ENCODE measurements around the gene TUBGCP5. TPM values are rescaled to one million over a fixed set of nuclear protein-coding genes. Genes with fewer than 3 reads are reported as not detected.
A peak's percentile ranks its signal among the peaks of the same experiment; 100 is the strongest.
"Not testable (repeated sequence)": the region's sequence is repeated elsewhere in the genome, so short reads cannot be mapped to it uniquely, and the experiment has no call there.

The TUBGCP5 gene
- total RNA-seq, 1 donor from 2014 or later, result 27.1 TPM

- no peak for TF ChIP-seq CTCF (IDR thresholded peaks at IDR 0.05; ENCODE audit: unreplicated experiment)
- no peaks in the 10 kb centered on the region for H3K36me3 Mint-ChIP-seq
- H3K9me3 Mint-ChIP-seq, result peaks cover 5% of the 10 kb centered on the region
- no peak for DNase-seq (ENCODE audit: low spot score in 2 of 2, unreplicated experiment in 2 of 2)
- H3K27me3 Mint-ChIP-seq (ENCODE audit: low read depth), result no peaks in the 10 kb centered on the region
- H3K4me1 Mint-ChIP-seq, result no peaks in the 10 kb centered on the region
- H3K27ac Mint-ChIP-seq, result no peak overlapping the region
- H3K4me3 Mint-ChIP-seq, result no peak overlapping the region
These were observed 10.7 kb upstream of the TUBGCP5 start for GRCh38 chr15:23049984-23050628.

GRCh38 chr15:23048572-23049282, 9.4 kb upstream of the TUBGCP5 start:
- not testable (repeated sequence) for H3K27ac Mint-ChIP-seq; H3K4me3 Mint-ChIP-seq; H3K9me3 Mint-ChIP-seq; H3K27me3 Mint-ChIP-seq (ENCODE audit: low read depth); H3K36me3 Mint-ChIP-seq; DNase-seq (ENCODE audit: low spot score in 2 of 2, unreplicated experiment in 2 of 2); H3K4me1 Mint-ChIP-seq

- H3K36me3 Mint-ChIP-seq; H3K9me3 Mint-ChIP-seq; DNase-seq (ENCODE audit: low spot score in 2 of 2, unreplicated experiment in 2 of 2); H3K4me1 Mint-ChIP-seq; H3K27me3 Mint-ChIP-seq (ENCODE audit: low read depth); H3K27ac Mint-ChIP-seq; H3K4me3 Mint-ChIP-seq: not testable (repeated sequence)
These were observed 4.6 kb upstream of the TUBGCP5 start for GRCh38 chr15:23043987-23044386.

GRCh38 chr15:23043535-23043934, 4.2 kb upstream of the TUBGCP5 start:
- H3K27ac Mint-ChIP-seq; H3K27me3 Mint-ChIP-seq (ENCODE audit: low read depth); H3K4me3 Mint-ChIP-seq; H3K9me3 Mint-ChIP-seq; H3K36me3 Mint-ChIP-seq; H3K4me1 Mint-ChIP-seq; DNase-seq (ENCODE audit: low spot score in 2 of 2, unreplicated experiment in 2 of 2): not testable (repeated sequence)

GRCh38 chr15:23041736-23042135, 2.4 kb upstream of the TUBGCP5 start:
- not testable (repeated sequence) for H3K4me3 Mint-ChIP-seq; H3K27ac Mint-ChIP-seq; H3K27me3 Mint-ChIP-seq (ENCODE audit: low read depth); DNase-seq (ENCODE audit: low spot score in 2 of 2, unreplicated experiment in 2 of 2); H3K9me3 Mint-ChIP-seq; H3K36me3 Mint-ChIP-seq
- peaks cover 11% of the 10 kb centered on the region for H3K4me1 Mint-ChIP-seq

- Mint-ChIP-seq H3K27ac (peak overlapping the region; percentile 97), H3K4me3 (peak overlapping the region; percentile 85), H3K36me3 (peaks cover 6% of the 10 kb centered on the region), H3K4me1 (peaks cover 11% of the 10 kb centered on the region), H3K27me3 (ENCODE audit: low read depth) (no peaks in the 10 kb centered on the region), H3K9me3 (no peaks in the 10 kb centered on the region)
- no peak for TF ChIP-seq CTCF (IDR thresholded peaks at IDR 0.05; ENCODE audit: unreplicated experiment)
- no peak for DNase-seq (ENCODE audit: low spot score in 2 of 2, unreplicated experiment in 2 of 2)
These were observed 530 bp upstream of the TUBGCP5 start for GRCh38 chr15:23039917-23040281.

GRCh38 chr15:23038726-23039142, 635 bp downstream of the TUBGCP5 start:
- Mint-ChIP-seq H3K4me3 (peak overlapping the region; percentile 89), H3K27me3 (ENCODE audit: low read depth) (no peaks in the 10 kb centered on the region)
- no peak for TF ChIP-seq CTCF (IDR thresholded peaks at IDR 0.05; ENCODE audit: unreplicated experiment)

More at GRCh38 chr15:23038726-23039142, 635 bp downstream of the TUBGCP5 start:
- Mint-ChIP-seq H3K4me1 (peaks cover 11% of the 10 kb centered on the region), H3K9me3 (no peaks in the 10 kb centered on the region), H3K27ac (peak overlapping the region; percentile 97), H3K36me3 (peaks cover 11% of the 10 kb centered on the region)
- DNase-seq (ENCODE audit: low spot score in 2 of 2, unreplicated experiment in 2 of 2), result no peak

All from mesothelial cell of epicardium (in vitro differentiated cells).